GM19397 (cell line): ENCODE results near the gene ARRDC2.

ENCODE experiments used
- ATAC-seq: cut with Tn5 transposase; IDR thresholded peaks from one replicate; pipeline ENCODE4 v1.9.1; 2021; ENCODE audit warnings: mild to moderate bottlenecking, moderate library complexity; ENCODE audit not compliant: unreplicated experiment

The ARRDC2 gene

DNA sequence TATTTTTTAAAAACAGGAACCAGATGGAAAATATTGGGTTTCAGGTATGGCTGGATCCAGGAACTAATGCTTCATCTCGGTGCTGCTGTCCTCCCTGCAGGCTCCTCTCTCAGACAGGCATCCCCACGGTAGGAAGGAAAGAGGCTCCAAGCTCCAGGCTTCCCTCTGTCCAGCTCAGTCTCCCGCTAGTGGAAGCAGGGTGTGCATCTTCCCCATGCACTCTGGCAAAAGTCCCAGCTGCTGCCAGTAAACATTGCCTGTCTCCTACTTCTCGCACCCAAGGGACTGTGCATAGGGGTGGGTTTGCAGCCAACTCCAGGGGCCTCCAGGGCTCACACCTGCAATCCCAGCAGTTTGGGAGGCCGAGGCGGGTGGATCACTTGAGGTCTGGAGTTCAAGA lies 49.6 kb downstream of the ARRDC2 start:
- ATAC-seq, result no peak

DNA sequence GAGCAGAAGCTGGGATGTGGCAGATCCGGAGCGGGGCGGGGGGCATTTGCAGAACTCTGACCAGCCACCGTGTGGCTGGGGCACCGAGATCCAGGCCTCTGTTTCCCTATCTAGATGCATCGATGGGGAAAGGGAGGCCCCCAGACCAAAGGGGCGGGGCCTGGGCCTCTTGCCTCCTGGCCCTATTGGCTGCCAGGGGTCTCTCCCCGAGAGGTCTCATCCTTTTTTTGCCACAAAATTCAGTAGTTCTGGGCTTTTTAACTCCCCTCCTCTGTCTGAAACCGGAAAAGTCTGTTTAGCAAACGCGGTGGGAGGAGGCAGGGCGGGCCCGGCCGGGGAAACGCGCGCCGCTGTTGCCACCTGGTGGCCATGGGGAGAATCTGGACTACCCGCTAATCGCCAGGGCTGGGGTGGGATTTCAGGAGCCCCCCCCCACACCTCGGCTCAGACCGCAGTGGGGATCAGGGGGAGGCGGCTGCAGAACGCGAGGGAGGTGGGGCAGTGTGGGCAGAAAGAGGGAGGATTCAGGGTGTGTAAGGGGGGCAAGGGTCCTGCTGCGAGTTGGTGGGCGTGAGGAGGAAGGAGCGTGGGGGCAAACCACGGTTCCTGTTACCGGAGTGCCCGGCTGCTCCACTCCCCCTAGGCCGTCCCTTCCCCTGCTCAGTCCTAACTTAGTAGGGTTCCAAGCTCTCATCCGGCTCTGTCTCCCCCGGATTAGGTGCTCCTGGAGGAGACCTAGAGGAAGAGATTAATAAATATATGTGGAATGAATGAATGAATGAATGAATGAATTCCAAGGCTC lies 50.4 kb downstream of the ARRDC2 start:
- ATAC-seq, result no peak

DNA sequence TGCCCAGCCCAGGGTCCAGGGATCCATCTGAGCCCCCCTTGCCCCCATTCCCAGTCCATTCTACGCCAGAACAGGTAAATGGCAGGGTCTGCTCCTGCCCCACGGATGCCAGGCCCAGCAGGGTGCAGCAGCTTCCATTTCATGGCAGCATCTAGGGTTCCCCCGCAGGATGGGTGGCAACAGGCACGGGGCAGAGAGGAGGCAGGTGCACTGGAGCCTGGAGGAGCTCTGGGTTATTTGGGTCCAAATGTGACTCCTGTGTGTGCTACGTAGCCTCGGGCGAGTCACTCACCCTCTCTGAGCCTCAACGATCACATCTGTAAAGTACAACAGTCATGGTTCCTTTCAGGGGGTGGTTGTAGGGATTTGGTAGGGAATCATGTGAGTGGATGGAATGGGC lies 51.3 kb downstream of the ARRDC2 start:
- no peak for ATAC-seq

DNA sequence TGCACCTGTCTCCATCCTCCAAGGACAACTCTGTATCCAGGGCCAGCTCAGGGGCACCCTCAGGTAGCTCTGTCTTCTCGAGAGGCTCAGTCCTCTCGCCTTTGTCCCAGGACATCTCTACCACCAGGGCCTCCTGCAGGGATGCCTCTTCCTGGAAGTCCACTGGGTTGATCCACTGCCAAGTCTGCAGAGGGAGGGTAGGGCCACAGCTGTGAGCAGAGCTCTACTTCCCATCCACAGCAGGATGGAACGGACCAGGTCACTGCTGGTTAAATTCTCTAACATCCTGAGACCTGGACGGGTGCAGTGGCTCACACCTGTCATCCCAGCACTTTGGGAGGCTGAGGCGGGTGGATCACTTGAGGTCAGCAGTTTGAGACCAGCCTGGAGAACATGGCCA lies 51.9 kb downstream of the ARRDC2 start:
- no peak for ATAC-seq

DNA sequence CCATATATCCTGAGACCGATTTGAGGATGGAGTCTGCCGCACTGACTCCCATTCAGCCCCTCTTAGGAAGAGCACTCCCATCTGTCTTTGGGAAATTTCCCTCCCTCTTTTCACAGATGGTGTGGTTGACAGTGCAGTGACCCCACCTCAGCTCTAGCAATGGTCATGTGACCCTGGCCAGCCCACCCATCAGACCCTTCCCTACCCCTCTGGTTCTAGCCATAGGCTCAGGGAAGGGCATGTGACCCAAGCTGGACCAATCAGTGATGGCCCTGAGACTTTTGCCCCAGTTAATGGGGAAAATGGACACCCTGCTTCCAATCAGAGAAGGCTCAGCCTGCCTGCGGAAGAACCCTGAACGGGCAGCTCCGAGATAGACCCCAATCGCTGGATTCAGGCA lies 52.5 kb downstream of the ARRDC2 start:
- ATAC-seq, result no peak

DNA sequence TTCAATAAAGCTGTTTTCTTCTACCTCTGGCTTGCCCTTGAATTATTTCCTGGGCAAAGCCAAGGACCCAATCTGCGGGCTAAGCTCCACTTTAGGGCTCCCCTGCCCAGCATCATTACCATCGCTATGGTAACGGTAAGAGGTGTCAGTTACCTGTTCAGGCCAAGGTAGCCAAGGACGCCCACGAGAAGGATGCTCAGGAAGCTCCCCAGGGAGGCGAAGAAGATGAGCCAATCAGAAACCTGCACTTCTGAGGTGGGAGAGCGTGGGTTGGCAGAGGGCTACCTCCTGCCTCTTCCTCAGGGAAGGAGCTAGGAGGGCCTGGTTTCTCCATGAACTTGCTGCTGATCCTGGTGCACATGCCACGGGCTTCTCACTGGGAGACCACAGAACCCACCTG lies 54.1 kb downstream of the ARRDC2 start:
- no peak for ATAC-seq

DNA sequence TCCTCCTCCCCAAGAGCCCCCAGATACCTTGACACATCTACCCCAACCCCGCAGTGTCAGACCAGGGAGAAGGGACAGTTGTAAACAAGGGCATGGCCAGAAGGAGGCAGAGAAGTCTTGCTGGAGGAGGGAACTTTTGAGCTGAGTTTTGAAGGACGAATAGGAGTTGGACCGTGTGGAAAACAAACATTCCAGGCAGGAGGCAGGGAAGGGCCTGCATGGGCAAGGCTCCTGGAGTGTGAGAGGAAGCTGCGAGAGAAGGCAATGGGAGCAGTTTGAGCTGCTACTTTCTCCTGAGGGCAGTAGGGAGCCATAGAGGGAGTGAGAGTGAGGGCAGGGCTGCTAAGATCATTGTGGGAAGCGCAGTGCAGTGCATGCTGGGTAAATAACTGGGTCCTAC lies 55.5 kb downstream of the ARRDC2 start:
- ATAC-seq, result no peak
